ENCODE measurements around the gene GNG2.

The GNG2 gene

GRCh38 chr14:52000019-52000582 lies 139.7 kb downstream of the GNG2 start:
- DNase-seq = no peak

- DNase-seq = no peak
Observed at GRCh38 chr14:52000696-52001095, 140.3 kb downstream of the GNG2 start.

- DNase-seq = no peak
Observed at GRCh38 chr14:52002542-52002941, 142.1 kb downstream of the GNG2 start.

- no peak for DNase-seq
Observed at GRCh38 chr14:52003324-52003723, 142.9 kb downstream of the GNG2 start.

- no peak for DNase-seq
Observed at GRCh38 chr14:52005625-52006024, 145.2 kb downstream of the GNG2 start.

GRCh38 chr14:52006361-52006760 lies 145.9 kb downstream of the GNG2 start:
- no peak for DNase-seq

- DNase-seq = no peak
Observed at GRCh38 chr14:52007211-52007610, 146.8 kb downstream of the GNG2 start.

GRCh38 chr14:52007637-52008036 lies 147.2 kb downstream of the GNG2 start:
- no peak for DNase-seq

GRCh38 chr14:52008136-52008535 lies 147.7 kb downstream of the GNG2 start:
- DNase-seq = no peak

GRCh38 chr14:52010173-52010693 lies 149.8 kb downstream of the GNG2 start:
- DNase-seq = no peak

- DNase-seq = no peak
Observed at GRCh38 chr14:52011523-52011922, 151.1 kb downstream of the GNG2 start.

- no peak for DNase-seq
Observed at GRCh38 chr14:52012635-52013034, 152.2 kb downstream of the GNG2 start.

- DNase-seq = no peak
Observed at GRCh38 chr14:52013984-52014600, 153.7 kb downstream of the GNG2 start.

GRCh38 chr14:52014601-52015267 lies 154.3 kb downstream of the GNG2 start:
- DNase-seq = no peak

- DNase-seq = no peak
Observed at GRCh38 chr14:52015411-52016030, 155.1 kb downstream of the GNG2 start.

- DNase-seq = no peak
Observed at GRCh38 chr14:52018252-52018651, 157.8 kb downstream of the GNG2 start.

- no peak for DNase-seq
Observed at GRCh38 chr14:52018970-52019369, 158.6 kb downstream of the GNG2 start.
